ENCODE results near the gene IST1.
A peak's percentile ranks its signal among the peaks of the same experiment; 100 is the strongest.

IST1 gene

GRCh38 chr16:71919035-71919434, 23.7 kb downstream of the IST1 start:
- Mint-ChIP-seq H3K36me3 (ENCODE audit: low read depth) (peaks cover 91% of the 10 kb centered on the region), H3K9me3 (no peaks in the 10 kb centered on the region), H3K4me1 (ENCODE audit: low read depth) (peaks cover 33% of the 10 kb centered on the region), H3K4me3 (no peak overlapping the region), H3K27ac (no peak overlapping the region), H3K27me3 (no peaks in the 10 kb centered on the region)

- Mint-ChIP-seq H3K27ac (no peak overlapping the region), H3K27me3 (no peaks in the 10 kb centered on the region), H3K4me3 (no peak overlapping the region), H3K36me3 (ENCODE audit: low read depth) (peaks cover 90% of the 10 kb centered on the region), H3K4me1 (ENCODE audit: low read depth) (peaks cover 17% of the 10 kb centered on the region), H3K9me3 (no peaks in the 10 kb centered on the region)
These were observed 25.3 kb downstream of the IST1 start for GRCh38 chr16:71920658-71921057.

- Mint-ChIP-seq H3K27ac (no peak overlapping the region), H3K27me3 (no peaks in the 10 kb centered on the region), H3K9me3 (no peaks in the 10 kb centered on the region), H3K36me3 (ENCODE audit: low read depth) (peaks cover 83% of the 10 kb centered on the region), H3K4me3 (no peak overlapping the region), H3K4me1 (ENCODE audit: low read depth) (peaks cover 3% of the 10 kb centered on the region)
These were observed 28.8 kb downstream of the IST1 start for GRCh38 chr16:71923941-71924690.

GRCh38 chr16:71924710-71925109, 29.4 kb downstream of the IST1 start:
- no peak overlapping the region for H3K4me3 Mint-ChIP-seq
- no peak overlapping the region for H3K27ac Mint-ChIP-seq
- peaks cover 78% of the 10 kb centered on the region for H3K36me3 Mint-ChIP-seq (ENCODE audit: low read depth)
- H3K27me3 Mint-ChIP-seq, result no peaks in the 10 kb centered on the region
- H3K4me1 Mint-ChIP-seq (ENCODE audit: low read depth), result peaks cover 3% of the 10 kb centered on the region
- H3K9me3 Mint-ChIP-seq, result no peaks in the 10 kb centered on the region

GRCh38 chr16:71927383-71927782, 32.1 kb downstream of the IST1 start:
- peak overlapping the region; percentile 62 for H3K27ac Mint-ChIP-seq
- no peak overlapping the region for H3K4me3 Mint-ChIP-seq
- H3K4me1 Mint-ChIP-seq (ENCODE audit: low read depth), result peaks cover 3% of the 10 kb centered on the region
- H3K9me3 Mint-ChIP-seq, result no peaks in the 10 kb centered on the region
- no peaks in the 10 kb centered on the region for H3K27me3 Mint-ChIP-seq
- peaks cover 70% of the 10 kb centered on the region for H3K36me3 Mint-ChIP-seq (ENCODE audit: low read depth)

GRCh38 chr16:71927787-71928186, 32.5 kb downstream of the IST1 start:
- peaks cover 66% of the 10 kb centered on the region for H3K36me3 Mint-ChIP-seq (ENCODE audit: low read depth)

GRCh38 chr16:71929048-71929447, 33.7 kb downstream of the IST1 start:
- H3K36me3 Mint-ChIP-seq (ENCODE audit: low read depth), result peaks cover 57% of the 10 kb centered on the region
- no peaks in the 10 kb centered on the region for H3K27me3 Mint-ChIP-seq
- H3K4me1 Mint-ChIP-seq (ENCODE audit: low read depth), result peaks cover 3% of the 10 kb centered on the region
- H3K9me3 Mint-ChIP-seq, result no peaks in the 10 kb centered on the region
- H3K4me3 Mint-ChIP-seq, result no peak overlapping the region
- peak overlapping the region; percentile 40 for H3K27ac Mint-ChIP-seq

More at GRCh38 chr16:71927787-71928186, 32.5 kb downstream of the IST1 start:
- Mint-ChIP-seq H3K27me3 (no peaks in the 10 kb centered on the region), H3K4me1 (ENCODE audit: low read depth) (peaks cover 3% of the 10 kb centered on the region), H3K4me3 (no peak overlapping the region), H3K27ac (no peak overlapping the region), H3K9me3 (no peaks in the 10 kb centered on the region)

- no peaks in the 10 kb centered on the region for H3K27me3 Mint-ChIP-seq
- peaks cover 52% of the 10 kb centered on the region for H3K36me3 Mint-ChIP-seq (ENCODE audit: low read depth)
- H3K27ac Mint-ChIP-seq, result peak overlapping the region; percentile 4
- H3K4me1 Mint-ChIP-seq (ENCODE audit: low read depth), result peaks cover 3% of the 10 kb centered on the region
- no peaks in the 10 kb centered on the region for H3K9me3 Mint-ChIP-seq
- no peak overlapping the region for H3K4me3 Mint-ChIP-seq
These were observed 34.8 kb downstream of the IST1 start for GRCh38 chr16:71930013-71930563.

GRCh38 chr16:71931001-71931400, 35.7 kb downstream of the IST1 start:
- Mint-ChIP-seq H3K36me3 (ENCODE audit: low read depth) (peaks cover 47% of the 10 kb centered on the region), H3K9me3 (no peaks in the 10 kb centered on the region), H3K4me3 (no peak overlapping the region), H3K27me3 (no peaks in the 10 kb centered on the region), H3K4me1 (ENCODE audit: low read depth) (peaks cover 3% of the 10 kb centered on the region), H3K27ac (no peak overlapping the region)

- H3K4me3 Mint-ChIP-seq, result no peak overlapping the region
- no peaks in the 10 kb centered on the region for H3K9me3 Mint-ChIP-seq
- H3K27me3 Mint-ChIP-seq, result no peaks in the 10 kb centered on the region
- H3K27ac Mint-ChIP-seq, result peak overlapping the region; percentile 3
- peaks cover 44% of the 10 kb centered on the region for H3K36me3 Mint-ChIP-seq (ENCODE audit: low read depth)
- H3K4me1 Mint-ChIP-seq (ENCODE audit: low read depth), result peaks cover 3% of the 10 kb centered on the region
These were observed 36.3 kb downstream of the IST1 start for GRCh38 chr16:71931599-71931998.

GRCh38 chr16:71933017-71933416, 37.7 kb downstream of the IST1 start:
- Mint-ChIP-seq H3K36me3 (ENCODE audit: low read depth) (peaks cover 30% of the 10 kb centered on the region), H3K9me3 (no peaks in the 10 kb centered on the region), H3K27ac (no peak overlapping the region), H3K4me1 (ENCODE audit: low read depth) (no peaks in the 10 kb centered on the region), H3K27me3 (no peaks in the 10 kb centered on the region), H3K4me3 (no peak overlapping the region)

- Mint-ChIP-seq H3K27me3 (no peaks in the 10 kb centered on the region), H3K9me3 (no peaks in the 10 kb centered on the region), H3K36me3 (ENCODE audit: low read depth) (peaks cover 21% of the 10 kb centered on the region), H3K4me3 (no peak overlapping the region), H3K4me1 (ENCODE audit: low read depth) (no peaks in the 10 kb centered on the region), H3K27ac (no peak overlapping the region)
These were observed 38.8 kb downstream of the IST1 start for GRCh38 chr16:71933913-71934695.

GRCh38 chr16:71937868-71938510, 42.7 kb downstream of the IST1 start:
- Mint-ChIP-seq H3K27me3 (no peaks in the 10 kb centered on the region), H3K4me3 (no peak overlapping the region), H3K9me3 (no peaks in the 10 kb centered on the region), H3K4me1 (ENCODE audit: low read depth) (no peaks in the 10 kb centered on the region), H3K27ac (no peak overlapping the region), H3K36me3 (ENCODE audit: low read depth) (peaks cover 3% of the 10 kb centered on the region)

- Mint-ChIP-seq H3K27ac (no peak overlapping the region), H3K4me1 (ENCODE audit: low read depth) (peaks cover 3% of the 10 kb centered on the region), H3K27me3 (peaks cover 5% of the 10 kb centered on the region), H3K36me3 (ENCODE audit: low read depth) (no peaks in the 10 kb centered on the region), H3K9me3 (no peaks in the 10 kb centered on the region), H3K4me3 (no peak overlapping the region)
These were observed 48.6 kb downstream of the IST1 start for GRCh38 chr16:71943887-71944286.

GRCh38 chr16:71945616-71946015, 50.3 kb downstream of the IST1 start:
- no peak overlapping the region for H3K27ac Mint-ChIP-seq
- peaks cover 3% of the 10 kb centered on the region for H3K4me1 Mint-ChIP-seq (ENCODE audit: low read depth)
- peaks cover 5% of the 10 kb centered on the region for H3K27me3 Mint-ChIP-seq
- no peak overlapping the region for H3K4me3 Mint-ChIP-seq
- no peaks in the 10 kb centered on the region for H3K9me3 Mint-ChIP-seq
- H3K36me3 Mint-ChIP-seq (ENCODE audit: low read depth), result no peaks in the 10 kb centered on the region
